Measurements from ENCODE around the gene IRF9.

Gene IRF9

DNA sequence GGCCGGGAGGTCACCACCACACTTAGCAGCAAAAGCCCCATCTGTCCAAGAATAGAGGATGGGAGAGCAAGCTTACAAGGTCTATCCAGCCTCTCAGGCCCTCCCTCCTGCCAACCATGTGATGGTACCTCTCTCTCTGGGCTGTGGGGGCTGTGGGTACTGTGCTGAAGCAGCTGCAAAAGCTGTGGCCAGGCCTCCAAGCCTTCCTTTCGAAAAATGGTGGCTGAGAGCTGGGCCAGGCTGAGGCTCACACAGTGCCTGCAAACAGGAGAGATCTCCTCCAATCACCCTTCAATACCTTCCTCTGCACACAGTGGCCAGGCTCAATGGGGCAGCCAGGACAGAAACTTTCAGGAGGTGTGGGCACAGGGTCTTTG lies 26.5 kb downstream of the IRF9 start:
- TF ChIP-seq USF1 (IDR thresholded peaks at IDR 0.05), result no peak
- no peak for TF ChIP-seq CEBPB (IDR thresholded peaks at IDR 0.05)
- TF ChIP-seq TAF1 (IDR thresholded peaks at IDR 0.05; ENCODE audit: low read depth), result no peak
- no peak for TF ChIP-seq NFIC (IDR thresholded peaks at IDR 0.05)
- TF ChIP-seq TCF12 (IDR thresholded peaks at IDR 0.05; ENCODE audit: low read depth), result no peak
- TF ChIP-seq CREB1 (IDR thresholded peaks at IDR 0.05; ENCODE audit: low read depth), result no peak

DNA sequence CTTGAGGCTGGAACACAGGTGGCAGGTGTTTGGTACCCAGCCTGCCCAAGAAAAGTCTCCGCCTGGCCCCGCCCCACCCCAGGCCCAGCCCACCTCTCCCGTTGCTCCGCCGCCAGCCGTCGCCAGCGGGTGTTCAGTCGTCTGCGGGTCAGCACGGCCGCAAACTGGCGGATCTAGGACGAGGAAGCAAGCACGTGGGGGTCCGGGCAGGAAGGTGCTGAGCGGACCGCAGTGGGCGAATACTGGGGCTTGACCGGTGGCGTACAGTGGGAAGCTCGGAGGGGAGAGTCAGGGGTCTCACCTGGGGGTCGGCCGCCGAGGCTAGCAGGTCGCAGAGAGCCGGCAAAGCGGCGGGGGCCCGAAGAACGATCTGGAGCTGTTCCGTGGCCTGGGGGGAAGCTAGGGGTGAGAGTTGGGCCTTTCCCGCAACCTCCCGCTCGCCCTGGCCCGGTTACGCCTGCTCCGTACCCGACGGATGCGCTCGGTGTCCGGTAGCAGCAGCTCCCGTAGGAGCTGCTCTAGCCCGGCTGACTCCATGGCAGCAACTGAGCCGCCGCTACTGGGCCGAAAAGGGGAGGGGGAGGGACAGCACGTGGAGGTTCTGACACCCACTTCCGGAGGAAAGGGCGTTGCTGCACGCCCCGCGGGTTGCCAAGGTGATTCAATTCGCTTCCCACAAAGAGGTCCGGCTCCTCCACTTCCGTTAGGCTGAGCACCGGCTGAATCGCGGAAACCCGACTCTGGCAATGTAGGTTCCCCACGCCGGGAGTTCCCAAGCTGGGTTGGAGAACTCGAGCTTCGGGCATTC lies 27.4 kb downstream of the IRF9 start, which contains the start of gene IPO4:
Gene IPO4 (minus strand): TSS at position 566 of the 808 bp plus-strand sequence. CDS start 29 bp downstream, at position 537.
- TF ChIP-seq YY1 (IDR thresholded peaks at IDR 0.05; ENCODE audit: low read depth) (peak; percentile 84), FOXM1 (IDR thresholded peaks at IDR 0.05; ENCODE audit: borderline replicate concordance, low read depth) (peak; percentile 48; the same call in 1 of the 2 replicates), REST (IDR thresholded peaks at IDR 0.05; ENCODE audit: low read depth) (0 out of 2 replicates have a peak, but pooled peaks have one; percentile 25), RAD21 (IDR thresholded peaks at IDR 0.05; ENCODE audit: low read depth) (peak; percentile 13; the same call in 1 of the 2 replicates), EGR1 (IDR thresholded peaks at IDR 0.05) (peak; percentile 64), EP300 (IDR thresholded peaks at IDR 0.05; ENCODE audit: borderline replicate concordance) (peak; percentile 62), CREB1 (IDR thresholded peaks at IDR 0.05; ENCODE audit: low read depth) (peak; percentile 40; the same call in 1 of the 2 replicates), ZBTB7A (IDR thresholded peaks at IDR 0.05; ENCODE audit: low read depth) (peak; percentile 93), NFIC (IDR thresholded peaks at IDR 0.05) (peak; percentile 40; the same call in 1 of the 2 replicates), TAF1 (IDR thresholded peaks at IDR 0.05; ENCODE audit: low read depth) (peak; percentile 97), TEAD4 (IDR thresholded peaks at IDR 0.05) (peak; percentile 49), USF1 (IDR thresholded peaks at IDR 0.05) (peak; percentile 90), TCF12 (IDR thresholded peaks at IDR 0.05; ENCODE audit: low read depth) (peak; percentile 85), CEBPB (IDR thresholded peaks at IDR 0.05) (no peak)
- TF ChIP-seq, protein P1, sequence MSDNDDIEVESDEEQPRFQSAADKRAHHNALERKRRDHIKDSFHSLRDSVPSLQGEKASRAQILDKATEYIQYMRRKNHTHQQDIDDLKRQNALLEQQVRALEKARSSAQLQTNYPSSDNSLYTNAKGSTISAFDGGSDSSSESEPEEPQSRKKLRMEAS (IDR thresholded peaks at IDR 0.05), result peak; percentile 99

GRCh38 chr14:24189059-24189375 lies 28.0 kb downstream of the IRF9 start:
- no peak for TF ChIP-seq TCF12 (IDR thresholded peaks at IDR 0.05; ENCODE audit: low read depth)
- TF ChIP-seq EP300 (IDR thresholded peaks at IDR 0.05; ENCODE audit: borderline replicate concordance), result no peak
- TF ChIP-seq REST (IDR thresholded peaks at IDR 0.05; ENCODE audit: low read depth), result no peak
- TF ChIP-seq CREB1 (IDR thresholded peaks at IDR 0.05; ENCODE audit: low read depth), result no peak
- no peak for TF ChIP-seq EGR1 (IDR thresholded peaks at IDR 0.05)
- no peak for TF ChIP-seq USF1 (IDR thresholded peaks at IDR 0.05)

- TF ChIP-seq EGR1 (IDR thresholded peaks at IDR 0.05), result no peak
- TF ChIP-seq, protein P1 (IDR thresholded peaks at IDR 0.05), result no peak
Measured at GRCh38 chr14:24189460-24189859, 28.4 kb downstream of the IRF9 start.

GRCh38 chr14:24190416-24190815 lies 29.4 kb downstream of the IRF9 start:
- TF ChIP-seq YY1 (IDR thresholded peaks at IDR 0.05; ENCODE audit: low read depth) (no peak), TEAD4 (IDR thresholded peaks at IDR 0.05) (no peak), TAF1 (IDR thresholded peaks at IDR 0.05; ENCODE audit: low read depth) (no peak), CEBPB (IDR thresholded peaks at IDR 0.05) (no peak)

GRCh38 chr14:24192933-24193332 lies 31.9 kb downstream of the IRF9 start:
- TF ChIP-seq EP300 (IDR thresholded peaks at IDR 0.05; ENCODE audit: borderline replicate concordance) (no peak), EGR1 (IDR thresholded peaks at IDR 0.05) (no peak), CEBPB (IDR thresholded peaks at IDR 0.05) (no peak), TCF12 (IDR thresholded peaks at IDR 0.05; ENCODE audit: low read depth) (no peak), TEAD4 (IDR thresholded peaks at IDR 0.05) (no peak)
